HS-5 (cell line): Measurements from ENCODE around the gene MYO5A.

ENCODE experiments used
- DNase-seq: peaks from one replicate; pipeline ENCODE4 v3.0.0-alpha.2; 2012; ENCODE audit warnings: low read depth

The MYO5A gene

GRCh38 chr15:52361975-52362494 is 166.6 kb downstream of the MYO5A start:
- no peak for DNase-seq

- DNase-seq, result no peak
Measured at GRCh38 chr15:52361494-52361893, 167.2 kb downstream of the MYO5A start.

- DNase-seq, result no peak
Measured at GRCh38 chr15:52360229-52361203, 168.2 kb downstream of the MYO5A start.

GRCh38 chr15:52359722-52360121 is 169.0 kb downstream of the MYO5A start:
- DNase-seq, result no peak

GRCh38 chr15:52357949-52358348 is 170.7 kb downstream of the MYO5A start:
- no peak for DNase-seq

GRCh38 chr15:52352086-52352485 is 176.6 kb downstream of the MYO5A start:
- no peak for DNase-seq

- DNase-seq, result no peak
Measured at GRCh38 chr15:52351206-52351908, 177.3 kb downstream of the MYO5A start.

- no peak for DNase-seq
Measured at GRCh38 chr15:52350423-52350822, 178.3 kb downstream of the MYO5A start.

- no peak for DNase-seq
Measured at GRCh38 chr15:52349052-52349700, 179.5 kb downstream of the MYO5A start.

- DNase-seq, result no peak
Measured at GRCh38 chr15:52348056-52348745, 180.5 kb downstream of the MYO5A start.

GRCh38 chr15:52344592-52344991 is 184.1 kb downstream of the MYO5A start:
- DNase-seq, result no peak

GRCh38 chr15:52343831-52344230 is 184.8 kb downstream of the MYO5A start:
- no peak for DNase-seq

- DNase-seq, result no peak
Measured at GRCh38 chr15:52340093-52340492, 188.6 kb downstream of the MYO5A start.

- no peak for DNase-seq
Measured at GRCh38 chr15:52338891-52339290, 189.8 kb downstream of the MYO5A start.

- no peak for DNase-seq
Measured at GRCh38 chr15:52338058-52338457, 190.6 kb downstream of the MYO5A start.

- no peak for DNase-seq
Measured at GRCh38 chr15:52337198-52337853, 191.4 kb downstream of the MYO5A start.

GRCh38 chr15:52336529-52336928 is 192.2 kb downstream of the MYO5A start:
- DNase-seq, result no peak

- peak; percentile 58 for DNase-seq
Measured at GRCh38 chr15:52334491-52335160, 194.1 kb downstream of the MYO5A start.

- DNase-seq, result no peak
Measured at GRCh38 chr15:52331490-52332240, 197.0 kb downstream of the MYO5A start.

GRCh38 chr15:52329987-52330386 is 198.7 kb downstream of the MYO5A start:
- DNase-seq, result no peak
